OCI-LY1 (cell line): Measurements from ENCODE around the gene DCUN1D1.

Experiments used
- EZH2 ChIP-seq: fragments of 200-600 bp; sonication (generic), shearing (Covaris generic); IDR thresholded peaks from 2 replicates; pipeline ENCODE4 v1.8.0; 2017; ENCODE audit warnings: borderline replicate concordance, mixed run types, mild to moderate bottlenecking, antibody characterized with exemption, low read length, moderate library complexity, mixed read lengths
- TF ChIP-seq, protein P1 (sequence below): fragments of 200-600 bp; sonication (generic), shearing (Covaris generic); IDR thresholded peaks from 2 replicates; pipeline ENCODE4 v1.5.1; 2017; ENCODE audit warnings: mild to moderate bottlenecking, antibody characterized with exemption, low read length, moderate library complexity, mixed read lengths

DNA sequence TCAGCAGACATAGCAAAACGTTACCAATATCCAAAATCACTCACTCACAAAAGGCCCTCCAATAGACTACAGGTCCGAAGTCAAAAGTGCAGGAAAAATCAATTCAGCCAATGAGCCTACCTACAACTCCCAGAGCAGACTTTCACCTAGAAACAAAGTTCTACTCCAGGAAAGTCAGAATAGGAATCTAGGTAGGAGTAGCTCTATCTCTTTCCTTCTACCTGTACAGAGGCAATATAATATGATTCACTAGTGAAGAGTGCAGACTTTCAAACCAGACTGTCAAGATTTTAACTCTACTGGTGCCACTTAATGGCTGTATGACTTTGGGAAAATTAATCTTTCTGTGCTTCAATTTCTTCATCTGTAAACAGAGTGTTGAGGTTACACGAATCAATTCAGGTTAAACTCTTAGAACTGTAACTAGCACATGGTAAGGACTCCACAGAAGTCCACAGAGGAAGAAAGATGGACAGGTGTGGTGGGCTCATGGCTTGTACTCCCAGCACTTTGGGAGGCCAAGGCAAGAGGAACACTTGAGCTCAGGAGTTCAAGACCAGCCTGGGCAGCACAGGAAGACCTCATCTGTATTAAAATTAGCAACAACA is 9.4 kb downstream of the DCUN1D1 start:
- TF ChIP-seq, protein P1, sequence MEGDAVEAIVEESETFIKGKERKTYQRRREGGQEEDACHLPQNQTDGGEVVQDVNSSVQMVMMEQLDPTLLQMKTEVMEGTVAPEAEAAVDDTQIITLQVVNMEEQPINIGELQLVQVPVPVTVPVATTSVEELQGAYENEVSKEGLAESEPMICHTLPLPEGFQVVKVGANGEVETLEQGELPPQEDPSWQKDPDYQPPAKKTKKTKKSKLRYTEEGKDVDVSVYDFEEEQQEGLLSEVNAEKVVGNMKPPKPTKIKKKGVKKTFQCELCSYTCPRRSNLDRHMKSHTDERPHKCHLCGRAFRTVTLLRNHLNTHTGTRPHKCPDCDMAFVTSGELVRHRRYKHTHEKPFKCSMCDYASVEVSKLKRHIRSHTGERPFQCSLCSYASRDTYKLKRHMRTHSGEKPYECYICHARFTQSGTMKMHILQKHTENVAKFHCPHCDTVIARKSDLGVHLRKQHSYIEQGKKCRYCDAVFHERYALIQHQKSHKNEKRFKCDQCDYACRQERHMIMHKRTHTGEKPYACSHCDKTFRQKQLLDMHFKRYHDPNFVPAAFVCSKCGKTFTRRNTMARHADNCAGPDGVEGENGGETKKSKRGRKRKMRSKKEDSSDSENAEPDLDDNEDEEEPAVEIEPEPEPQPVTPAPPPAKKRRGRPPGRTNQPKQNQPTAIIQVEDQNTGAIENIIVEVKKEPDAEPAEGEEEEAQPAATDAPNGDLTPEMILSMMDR = no peak
- TF ChIP-seq EZH2 = no peak
